ENCODE results near the gene DLG2.

DNA sequence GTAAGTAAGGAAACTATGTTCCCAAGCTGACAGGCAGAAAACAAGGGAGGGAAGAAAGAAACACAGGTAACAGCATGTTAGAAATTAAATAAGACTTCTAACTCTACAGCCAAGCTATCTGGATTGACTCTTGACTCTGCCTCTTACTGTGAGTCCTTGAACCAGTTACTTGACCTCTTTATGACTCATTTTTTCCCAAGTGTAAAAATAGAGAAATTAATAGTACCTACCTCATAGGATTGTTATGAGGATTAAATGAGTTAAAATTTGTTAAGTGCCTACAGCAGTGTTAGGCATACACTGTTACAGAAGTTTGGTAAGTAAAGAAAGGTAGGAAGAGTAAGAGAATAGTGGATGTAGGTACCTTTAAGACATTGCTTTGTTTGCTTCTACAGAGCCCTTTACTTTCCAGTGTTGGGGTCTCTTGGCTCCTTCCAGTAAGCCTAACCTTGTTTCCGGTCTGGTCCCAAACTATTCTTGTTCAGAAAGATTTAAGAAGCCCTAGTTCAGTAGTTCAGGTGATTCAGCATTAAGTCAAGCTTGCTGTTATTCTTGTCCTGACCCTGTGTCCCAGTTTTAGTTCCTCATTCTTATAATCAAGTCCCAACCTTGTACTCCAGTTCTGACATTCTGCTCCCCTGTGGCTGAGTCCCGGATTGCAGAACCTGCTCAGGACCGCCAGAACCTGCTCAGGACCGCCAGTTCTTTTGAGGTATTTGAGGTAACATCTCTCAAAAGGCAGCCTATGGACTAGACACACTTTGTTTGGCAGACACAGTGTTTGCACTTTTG lies 1377.6 kb downstream of the DLG2 start:
- TF ChIP-seq, protein P1, sequence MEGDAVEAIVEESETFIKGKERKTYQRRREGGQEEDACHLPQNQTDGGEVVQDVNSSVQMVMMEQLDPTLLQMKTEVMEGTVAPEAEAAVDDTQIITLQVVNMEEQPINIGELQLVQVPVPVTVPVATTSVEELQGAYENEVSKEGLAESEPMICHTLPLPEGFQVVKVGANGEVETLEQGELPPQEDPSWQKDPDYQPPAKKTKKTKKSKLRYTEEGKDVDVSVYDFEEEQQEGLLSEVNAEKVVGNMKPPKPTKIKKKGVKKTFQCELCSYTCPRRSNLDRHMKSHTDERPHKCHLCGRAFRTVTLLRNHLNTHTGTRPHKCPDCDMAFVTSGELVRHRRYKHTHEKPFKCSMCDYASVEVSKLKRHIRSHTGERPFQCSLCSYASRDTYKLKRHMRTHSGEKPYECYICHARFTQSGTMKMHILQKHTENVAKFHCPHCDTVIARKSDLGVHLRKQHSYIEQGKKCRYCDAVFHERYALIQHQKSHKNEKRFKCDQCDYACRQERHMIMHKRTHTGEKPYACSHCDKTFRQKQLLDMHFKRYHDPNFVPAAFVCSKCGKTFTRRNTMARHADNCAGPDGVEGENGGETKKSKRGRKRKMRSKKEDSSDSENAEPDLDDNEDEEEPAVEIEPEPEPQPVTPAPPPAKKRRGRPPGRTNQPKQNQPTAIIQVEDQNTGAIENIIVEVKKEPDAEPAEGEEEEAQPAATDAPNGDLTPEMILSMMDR (IDR thresholded peaks at IDR 0.05): no peak
- TF ChIP-seq POLR2AphosphoS5 (IDR thresholded peaks at IDR 0.05): no peak
- no peak for TF ChIP-seq POLR2A (IDR thresholded peaks at IDR 0.05)
